T-helper 1 cell treated with Interleukin-12 subunit alpha and Interleukin-12 subunit beta and Interleukin-4 antibody, amounts not matched to agents 30 ng/mL and 1 ng/mL, for 36 hours (primary cell): ENCODE data around the gene NASP. TPM values are rescaled to one million over a fixed set of nuclear protein-coding genes. Genes with fewer than 3 reads are reported as not detected.

Experiments
- intact Hi-C: fragments of 100-400 bp; cut with micrococcal nuclease; formaldehyde crosslinking; loops from one replicate; pipeline ENCODE4 v1.15.1; 2024
- total RNA-seq: library from RNA; stranded (reverse); gene quantifications from 2 replicates; pipeline ENCODE4 v1.2.3, GENCODE V29; 2022

The NASP gene
- total RNA-seq, 1 donor from 2014 or later, result 160 TPM

- intact Hi-C loops, result no loop called here
Measured at GRCh38 chr1:45660336-45660735, 76.5 kb downstream of the NASP start.

DNA sequence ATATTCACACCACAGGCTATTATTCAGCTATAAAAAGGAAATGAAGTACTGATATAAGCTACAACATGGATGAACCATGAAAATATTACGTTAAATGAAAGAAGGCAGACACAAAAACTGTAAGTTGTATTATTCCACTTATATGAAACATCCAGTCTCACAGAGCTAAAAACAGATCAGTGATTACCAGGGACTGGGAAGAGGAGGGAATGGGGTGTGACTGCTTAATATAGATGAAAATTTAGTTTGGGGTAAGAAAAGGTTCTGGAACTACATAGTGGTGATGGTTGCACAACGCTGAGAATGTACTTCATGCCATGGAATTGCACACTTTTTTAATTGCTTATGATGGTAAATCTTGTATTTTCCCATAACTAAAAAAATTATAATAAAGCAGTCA is 83.0 kb downstream of the NASP start:
- intact Hi-C loops, result no loop called here

DNA sequence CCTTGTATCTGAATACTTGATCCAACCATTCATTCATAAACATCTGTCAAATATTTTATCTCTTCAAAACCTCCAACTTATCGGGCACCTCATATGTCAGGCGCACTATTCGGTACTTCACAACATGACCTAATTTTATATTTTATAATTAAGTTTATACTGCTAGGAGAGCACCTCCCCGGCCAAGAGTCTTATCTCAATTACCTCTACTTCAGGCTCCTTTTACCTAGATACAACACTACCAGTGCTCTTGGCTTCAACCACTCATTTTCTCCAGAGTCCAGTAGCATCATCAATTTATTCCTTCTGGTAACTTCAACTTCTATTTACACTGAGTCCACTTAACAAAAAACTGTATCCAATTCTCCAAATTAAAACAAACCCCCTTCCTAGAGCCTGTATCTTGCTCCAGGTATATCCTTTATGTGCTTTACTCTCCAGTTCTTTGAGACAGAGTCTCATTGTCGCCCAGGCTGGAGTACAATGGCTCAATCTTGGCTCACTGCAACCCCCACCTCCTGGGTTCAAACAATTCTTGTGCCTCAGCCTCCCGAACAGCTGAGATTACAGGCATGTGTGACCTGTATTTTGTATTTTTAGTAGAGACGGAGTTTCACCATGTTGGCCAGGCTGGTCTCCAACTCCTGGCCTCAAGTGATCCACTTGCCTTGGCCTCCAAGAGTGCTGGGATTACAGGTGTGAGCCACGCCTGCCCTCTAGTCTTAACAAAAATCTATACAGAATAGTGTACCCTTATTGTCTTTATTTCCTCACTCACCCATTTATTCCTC is 83.7 kb downstream of the NASP start:
- intact Hi-C loops, result no loop called here

Other genes starting within 250 kb of the NASP start
- 25.2 and 25.8 TPM in 2 replicates for gene TOE1, start 243.9 kb upstream of the NASP start, total RNA-seq
- 45.4 and 54.8 TPM in 2 replicates for gene MUTYH, start 243.6 kb upstream of the NASP start, total RNA-seq
- gene TESK2, start 92.9 kb upstream of the NASP start, total RNA-seq, result 2.8 and 3.2 TPM in 2 replicates
- 3.1 and 3.7 TPM in 2 replicates for gene CCDC163, start 84.0 kb upstream of the NASP start, total RNA-seq
- 5.7 and 5.8 TPM in 2 replicates for gene MMACHC, start 83.7 kb upstream of the NASP start, total RNA-seq
- gene PRDX1, start 62.2 kb upstream of the NASP start, total RNA-seq, result 397 and 414 TPM in 2 replicates
- gene AKR1A1, start 33.2 kb upstream of the NASP start, total RNA-seq, result 177 and 196 TPM in 2 replicates
- gene CCDC17, start 40.0 kb downstream of the NASP start, total RNA-seq, result 4.7 and 5.3 TPM in 2 replicates
- gene GPBP1L1, start 102.5 kb downstream of the NASP start, total RNA-seq, result 116 and 117 TPM in 2 replicates
- 22.4 TPM in 2 replicates for gene TMEM69, start 104.1 kb downstream of the NASP start, total RNA-seq
- 12.5 and 14.0 TPM in 2 replicates for gene IPP, start 166.6 kb downstream of the NASP start, total RNA-seq
- 23.7 and 26.0 TPM in 2 replicates for gene MAST2, start 219.6 kb downstream of the NASP start, total RNA-seq